GM10266 (cell line): ENCODE data around the gene KRTAP10-6.

Source experiments
- DNase-seq: peaks from one replicate; pipeline ENCODE4 v3.0.0; 2012; ENCODE audit errors: extremely low spot score
- TF ChIP-seq, protein P1 (sequence below): IDR thresholded peaks from 2 replicates; pipeline ENCODE4 v1.5.1; 2012; ENCODE audit warnings: mild to moderate bottlenecking, low read depth; ENCODE audit not compliant: control insufficient read depth, insufficient read depth; ENCODE audit errors: missing control alignments

The KRTAP10-6 gene

DNA sequence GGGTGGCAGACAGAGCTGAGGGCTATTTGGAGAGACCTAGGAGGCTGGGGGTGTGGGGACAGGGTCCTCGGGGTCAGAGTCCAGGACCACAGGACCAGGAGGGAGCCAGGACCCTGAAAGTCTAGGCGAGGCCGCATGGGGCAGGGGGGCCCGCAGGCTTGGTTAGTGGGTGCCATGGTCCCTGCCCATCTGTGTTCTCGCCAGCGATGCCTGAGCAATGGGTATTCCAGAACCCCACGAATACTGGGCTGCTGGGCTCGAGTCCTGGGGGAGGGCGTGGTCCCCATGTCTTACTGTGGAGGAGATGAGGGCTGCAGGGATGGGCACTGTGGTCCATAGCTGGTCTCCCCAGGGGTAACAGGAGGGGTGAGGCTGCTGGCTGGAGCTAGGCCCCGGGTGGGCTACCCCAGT, 2.0 kb downstream of the KRTAP10-6 start:
- TF ChIP-seq, protein P1, sequence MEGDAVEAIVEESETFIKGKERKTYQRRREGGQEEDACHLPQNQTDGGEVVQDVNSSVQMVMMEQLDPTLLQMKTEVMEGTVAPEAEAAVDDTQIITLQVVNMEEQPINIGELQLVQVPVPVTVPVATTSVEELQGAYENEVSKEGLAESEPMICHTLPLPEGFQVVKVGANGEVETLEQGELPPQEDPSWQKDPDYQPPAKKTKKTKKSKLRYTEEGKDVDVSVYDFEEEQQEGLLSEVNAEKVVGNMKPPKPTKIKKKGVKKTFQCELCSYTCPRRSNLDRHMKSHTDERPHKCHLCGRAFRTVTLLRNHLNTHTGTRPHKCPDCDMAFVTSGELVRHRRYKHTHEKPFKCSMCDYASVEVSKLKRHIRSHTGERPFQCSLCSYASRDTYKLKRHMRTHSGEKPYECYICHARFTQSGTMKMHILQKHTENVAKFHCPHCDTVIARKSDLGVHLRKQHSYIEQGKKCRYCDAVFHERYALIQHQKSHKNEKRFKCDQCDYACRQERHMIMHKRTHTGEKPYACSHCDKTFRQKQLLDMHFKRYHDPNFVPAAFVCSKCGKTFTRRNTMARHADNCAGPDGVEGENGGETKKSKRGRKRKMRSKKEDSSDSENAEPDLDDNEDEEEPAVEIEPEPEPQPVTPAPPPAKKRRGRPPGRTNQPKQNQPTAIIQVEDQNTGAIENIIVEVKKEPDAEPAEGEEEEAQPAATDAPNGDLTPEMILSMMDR = no peak

DNA sequence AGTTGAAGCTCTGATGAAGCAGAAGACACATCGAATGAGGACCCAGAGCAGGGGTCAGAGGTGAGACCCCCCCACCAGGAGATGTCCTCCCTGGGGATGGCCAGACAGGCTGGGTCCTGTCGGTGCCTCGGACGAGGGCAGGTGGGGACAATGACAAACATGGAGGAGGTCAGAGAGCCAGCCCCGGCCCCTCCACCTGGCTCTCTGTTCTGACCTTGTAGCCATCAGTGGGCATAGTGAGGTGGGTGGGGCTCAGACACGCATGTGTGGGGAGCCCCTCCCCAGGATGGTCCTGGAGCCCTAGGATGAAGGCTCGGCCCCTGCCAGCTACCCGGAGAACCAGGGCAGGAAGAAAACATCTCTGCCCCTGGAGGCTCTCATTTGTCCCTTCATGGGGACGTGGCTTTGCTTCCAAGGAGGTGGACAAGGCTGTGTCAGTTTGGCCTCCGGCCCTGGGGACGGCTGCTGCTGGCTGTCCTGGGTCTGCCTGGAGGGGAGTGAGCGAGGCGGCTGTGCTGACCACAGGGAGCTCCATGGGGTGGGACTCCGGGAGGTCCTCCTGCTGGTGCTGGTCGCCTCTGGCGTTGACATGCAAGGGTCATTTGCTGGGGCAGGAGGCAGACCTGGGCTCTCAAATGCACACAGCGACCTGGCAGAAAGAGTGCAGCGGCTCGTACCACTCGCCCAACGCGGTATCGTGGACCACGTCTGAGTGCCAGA, 2.6 kb downstream of the KRTAP10-6 start:
- TF ChIP-seq, protein P1 = no peak
- DNase-seq = no peak

More for the DNA sequence above, 2.0 kb downstream of the KRTAP10-6 start:
- no peak for DNase-seq

DNA sequence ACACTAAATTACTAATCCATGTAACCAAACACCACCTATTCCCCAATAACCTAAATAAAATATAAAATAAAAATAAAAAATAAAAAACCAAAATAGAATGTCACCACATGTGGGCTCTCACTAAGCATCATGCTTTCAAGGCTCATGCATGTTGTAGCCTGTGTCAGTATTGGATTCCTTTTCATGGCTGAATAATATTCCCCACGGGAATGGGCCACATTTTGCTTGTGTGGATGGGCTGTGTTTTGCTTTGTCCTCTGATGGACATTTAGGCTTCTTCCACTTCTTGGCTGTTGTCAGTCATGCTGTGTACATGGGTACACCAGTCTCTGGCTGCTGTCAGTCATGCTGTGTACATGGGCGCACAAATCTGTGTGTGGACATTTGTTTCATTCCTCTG, 3.2 kb downstream of the KRTAP10-6 start:
- TF ChIP-seq, protein P1 = no peak
- DNase-seq = no peak

DNA sequence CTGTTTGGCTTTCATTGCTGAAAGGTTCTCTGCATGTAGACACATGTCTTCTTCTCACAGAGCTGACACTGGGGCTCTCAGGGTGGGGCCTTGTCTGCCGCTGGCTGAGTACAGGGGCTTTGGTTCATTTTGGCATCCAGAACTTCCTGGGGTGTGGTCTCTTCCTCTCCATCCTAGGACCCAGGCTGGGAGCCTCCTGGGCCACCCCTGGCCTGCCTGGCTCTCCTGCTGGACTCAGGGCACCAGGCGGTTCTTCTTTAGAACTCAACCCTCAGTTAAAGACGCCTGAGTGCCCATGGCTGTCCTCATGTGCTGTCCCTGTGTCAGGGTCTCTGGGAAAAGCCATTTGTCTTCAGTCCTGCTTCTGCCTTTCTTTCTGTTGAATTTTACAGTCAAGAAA, 6.4 kb downstream of the KRTAP10-6 start:
- TF ChIP-seq, protein P1 = no peak
- no peak for DNase-seq

DNA sequence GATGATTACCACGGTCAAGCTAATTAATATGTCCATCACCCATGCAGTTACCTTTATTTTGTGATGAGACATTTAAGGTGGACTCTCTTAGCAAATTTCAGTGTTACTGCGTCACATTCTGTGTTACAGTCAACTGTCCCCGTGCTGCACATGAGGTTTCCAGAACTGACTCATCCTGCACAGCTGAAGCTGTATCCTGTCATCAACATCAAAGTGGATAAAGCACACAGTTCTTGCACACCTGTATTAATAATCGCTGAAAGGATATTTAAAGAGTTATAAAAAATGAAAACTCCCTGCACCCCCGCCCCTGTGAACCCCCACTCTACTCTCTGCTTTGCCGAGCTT, 8.5 kb downstream of the KRTAP10-6 start:
- TF ChIP-seq, protein P1 = no peak
- DNase-seq = no peak

DNA sequence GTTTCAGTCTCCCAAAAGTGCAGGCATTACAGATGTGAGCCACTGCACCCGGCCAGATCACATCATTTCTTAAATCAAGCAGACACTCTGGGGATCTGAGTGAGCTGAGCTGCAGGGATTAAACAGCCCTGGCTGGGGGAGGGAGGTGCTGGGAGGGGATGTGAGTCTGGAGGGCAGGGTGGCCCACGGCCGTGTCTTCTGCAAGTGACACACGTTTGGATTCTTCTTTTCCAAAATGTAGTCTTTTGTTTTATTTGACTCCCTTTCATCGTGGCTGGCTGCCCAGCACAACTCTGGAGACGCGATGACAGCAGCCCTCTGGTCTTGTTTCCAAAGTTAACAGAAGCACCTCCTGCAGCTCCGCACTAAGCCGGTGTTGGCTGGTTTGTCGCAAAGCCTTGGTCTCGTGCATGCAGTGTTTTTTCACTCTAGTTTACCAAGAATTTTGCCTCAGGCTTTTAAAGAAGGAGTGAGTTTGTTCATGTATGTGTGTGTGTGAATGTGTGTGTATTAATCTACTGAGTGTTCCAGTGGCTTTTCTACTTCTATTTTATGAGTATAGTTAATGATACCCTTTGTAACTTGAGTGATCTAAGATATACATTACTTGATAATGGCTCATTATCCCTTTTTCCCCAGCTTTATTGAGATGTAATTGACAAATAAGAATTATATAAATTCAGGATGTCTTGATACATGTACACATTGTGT, 9.1 kb downstream of the KRTAP10-6 start:
- DNase-seq = no peak
- TF ChIP-seq, protein P1 = no peak

DNA sequence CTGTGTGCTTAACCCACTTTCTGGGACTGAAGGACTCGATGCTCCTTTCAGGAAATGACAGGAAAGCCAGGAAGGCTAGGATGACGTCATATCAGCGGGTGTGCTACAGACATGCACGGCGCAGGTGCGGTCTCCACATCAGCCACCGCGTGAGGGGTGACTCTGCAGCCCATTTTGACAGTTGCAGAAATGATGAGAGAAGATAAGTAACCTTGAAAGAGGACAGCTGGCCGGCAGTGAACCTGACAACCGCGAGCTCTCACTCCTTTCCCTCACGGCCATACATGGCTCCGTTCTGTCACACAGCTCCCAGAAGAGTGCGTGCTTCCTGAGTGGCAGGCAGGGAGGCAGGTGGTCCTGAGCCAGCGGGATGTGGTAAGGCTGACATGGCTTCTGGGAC, 10.2 kb downstream of the KRTAP10-6 start:
- DNase-seq = no peak
- TF ChIP-seq, protein P1 = no peak
